ENCODE data around the gene TACC3. TPM values are rescaled to one million over a fixed set of nuclear protein-coding genes. Genes with fewer than 3 reads are reported as not detected.

The TACC3 gene
- total RNA-seq, 4 donors from 2014 or later: 2.5 to 8.8 (median 5.8) TPM

DNA sequence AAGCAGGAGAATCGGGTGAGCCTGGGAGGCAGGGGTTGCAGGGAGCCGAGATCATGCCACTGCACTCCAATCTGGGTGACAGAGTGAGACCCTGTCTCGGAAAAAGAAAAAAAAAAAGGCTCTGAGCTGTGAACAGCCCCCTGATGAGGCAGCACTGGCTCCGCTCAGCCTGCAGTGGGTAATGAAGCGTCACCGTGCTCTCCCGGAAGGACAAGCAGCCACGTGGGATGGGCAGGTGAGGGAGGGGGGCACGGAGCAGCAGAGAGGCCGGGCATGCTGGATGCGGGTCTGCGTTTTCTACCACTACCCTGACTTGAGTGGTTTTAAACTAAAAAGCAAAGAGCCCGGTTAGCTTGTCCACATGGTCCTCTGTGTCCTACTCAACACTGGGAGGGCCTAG is 15.5 kb downstream of the TACC3 start:
- no peak overlapping the region for H3K4me3 ChIP-seq

GRCh38 chr4:1737666-1738065 is 16.3 kb downstream of the TACC3 start:
- Histone ChIP-seq H3K27me3 (no peaks in the 10 kb centered on the region), H3K9me3 (peaks cover 0 to 12% (median 10%) of the 10 kb centered on the region in 4 donors), H3K27ac (replicated peaks in 1 of 4) (no peak overlapping the region), H3K36me3 (peaks cover 17 to 84% (median 82%) of the 10 kb centered on the region in 4 donors), H3K4me3 (no peak overlapping the region), H3K4me1 (no peaks in the 10 kb centered on the region)
- intact Hi-C loops (cut with DNase I): no loop called here
- DNase-seq (ENCODE audit: extremely low spot score): no peak
- WGBS: 100% methylated on average over 8 of the region's 15 CpGs
- no peak for TF ChIP-seq POLR2A (IDR thresholded peaks at IDR 0.05; ENCODE audit: low read depth)
- no peak for TF ChIP-seq EP300 (IDR thresholded peaks at IDR 0.05)

More for the DNA sequence above, 15.5 kb downstream of the TACC3 start:
- Histone ChIP-seq H3K36me3 (peaks cover 17 to 88% (median 85%) of the 10 kb centered on the region in 4 donors), H3K27ac (replicated peaks in 1 of 4) (no peak overlapping the region), H3K9me3 (peaks cover 0 to 12% (median 10%) of the 10 kb centered on the region in 4 donors), H3K4me1 (no peaks in the 10 kb centered on the region), H3K27me3 (no peaks in the 10 kb centered on the region)
- DNase-seq (ENCODE audit: extremely low spot score): no peak
- 93% methylated on average over 10 of the region's 13 CpGs for WGBS
- intact Hi-C loops (cut with DNase I): no loop called here
- TF ChIP-seq POLR2A (IDR thresholded peaks at IDR 0.05; ENCODE audit: low read depth) (no peak), POLR2AphosphoS5 (IDR thresholded peaks at IDR 0.05) (no peak), EP300 (IDR thresholded peaks at IDR 0.05) (no peak)
- TF ChIP-seq, protein P1, sequence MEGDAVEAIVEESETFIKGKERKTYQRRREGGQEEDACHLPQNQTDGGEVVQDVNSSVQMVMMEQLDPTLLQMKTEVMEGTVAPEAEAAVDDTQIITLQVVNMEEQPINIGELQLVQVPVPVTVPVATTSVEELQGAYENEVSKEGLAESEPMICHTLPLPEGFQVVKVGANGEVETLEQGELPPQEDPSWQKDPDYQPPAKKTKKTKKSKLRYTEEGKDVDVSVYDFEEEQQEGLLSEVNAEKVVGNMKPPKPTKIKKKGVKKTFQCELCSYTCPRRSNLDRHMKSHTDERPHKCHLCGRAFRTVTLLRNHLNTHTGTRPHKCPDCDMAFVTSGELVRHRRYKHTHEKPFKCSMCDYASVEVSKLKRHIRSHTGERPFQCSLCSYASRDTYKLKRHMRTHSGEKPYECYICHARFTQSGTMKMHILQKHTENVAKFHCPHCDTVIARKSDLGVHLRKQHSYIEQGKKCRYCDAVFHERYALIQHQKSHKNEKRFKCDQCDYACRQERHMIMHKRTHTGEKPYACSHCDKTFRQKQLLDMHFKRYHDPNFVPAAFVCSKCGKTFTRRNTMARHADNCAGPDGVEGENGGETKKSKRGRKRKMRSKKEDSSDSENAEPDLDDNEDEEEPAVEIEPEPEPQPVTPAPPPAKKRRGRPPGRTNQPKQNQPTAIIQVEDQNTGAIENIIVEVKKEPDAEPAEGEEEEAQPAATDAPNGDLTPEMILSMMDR (IDR thresholded peaks at IDR 0.05): no peak

- no peaks in the 10 kb centered on the region for H3K27me3 ChIP-seq
- no peak for DNase-seq (ENCODE audit: extremely low spot score)
- intact Hi-C loops (cut with DNase I): no loop called here
- H3K4me3 ChIP-seq: no peak overlapping the region
- WGBS: 98% methylated on average over 4 of the region's 4 CpGs
- peaks cover 17 to 79% (median 77%) of the 10 kb centered on the region in 4 donors for H3K36me3 ChIP-seq
- TF ChIP-seq POLR2A (IDR thresholded peaks at IDR 0.05; ENCODE audit: low read depth) (no peak), POLR2AphosphoS5 (IDR thresholded peaks at IDR 0.05) (no peak), EP300 (IDR thresholded peaks at IDR 0.05) (no peak)
- TF ChIP-seq, protein P1 (IDR thresholded peaks at IDR 0.05): no peak
- H3K27ac ChIP-seq (replicated peaks in 1 of 4): no peak overlapping the region
- no peaks in the 10 kb centered on the region for H3K4me1 ChIP-seq
- H3K9me3 ChIP-seq: peaks cover 0 to 12% (median 10%) of the 10 kb centered on the region in 4 donors
These were observed 17.1 kb downstream of the TACC3 start for GRCh38 chr4:1738410-1738809.

DNA sequence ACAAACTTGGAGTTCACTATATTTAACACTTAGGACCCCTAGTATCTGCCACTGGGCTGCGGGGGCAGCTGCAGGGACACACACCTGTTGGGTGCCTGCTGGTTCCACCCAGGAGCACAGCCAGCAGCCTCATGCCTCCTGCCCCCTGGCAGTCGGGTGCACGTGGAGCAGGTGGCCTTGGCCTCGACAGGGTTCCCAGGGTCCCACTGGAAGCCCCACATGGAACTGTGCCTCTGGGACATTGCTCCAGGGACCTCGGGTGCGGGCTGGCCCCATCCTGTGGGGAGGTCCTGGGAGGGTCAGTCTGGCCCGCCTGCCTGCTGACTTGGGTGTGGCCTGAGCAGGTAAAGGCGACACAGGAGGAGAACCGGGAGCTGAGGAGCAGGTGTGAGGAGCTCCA is 18.0 kb downstream of the TACC3 start:
- no peaks in the 10 kb centered on the region for H3K27me3 ChIP-seq
- H3K9me3 ChIP-seq: peaks cover 0 to 12% (median 10%) of the 10 kb centered on the region in 4 donors
- WGBS: 100% methylated on average over 3 of the region's 9 CpGs
- no peak overlapping the region for H3K4me3 ChIP-seq
- TF ChIP-seq, protein P1 (IDR thresholded peaks at IDR 0.05): no peak
- TF ChIP-seq POLR2A (IDR thresholded peaks at IDR 0.05; ENCODE audit: low read depth) (no peak), EP300 (IDR thresholded peaks at IDR 0.05) (no peak), POLR2AphosphoS5 (IDR thresholded peaks at IDR 0.05) (no peak)
- H3K4me1 ChIP-seq: no peaks in the 10 kb centered on the region
- H3K27ac ChIP-seq (replicated peaks in 1 of 4): no peak overlapping the region
- intact Hi-C loops (cut with DNase I): no loop called here
- no peak for DNase-seq (ENCODE audit: extremely low spot score)
- peaks cover 17 to 81% (median 77%) of the 10 kb centered on the region in 4 donors for H3K36me3 ChIP-seq

DNA sequence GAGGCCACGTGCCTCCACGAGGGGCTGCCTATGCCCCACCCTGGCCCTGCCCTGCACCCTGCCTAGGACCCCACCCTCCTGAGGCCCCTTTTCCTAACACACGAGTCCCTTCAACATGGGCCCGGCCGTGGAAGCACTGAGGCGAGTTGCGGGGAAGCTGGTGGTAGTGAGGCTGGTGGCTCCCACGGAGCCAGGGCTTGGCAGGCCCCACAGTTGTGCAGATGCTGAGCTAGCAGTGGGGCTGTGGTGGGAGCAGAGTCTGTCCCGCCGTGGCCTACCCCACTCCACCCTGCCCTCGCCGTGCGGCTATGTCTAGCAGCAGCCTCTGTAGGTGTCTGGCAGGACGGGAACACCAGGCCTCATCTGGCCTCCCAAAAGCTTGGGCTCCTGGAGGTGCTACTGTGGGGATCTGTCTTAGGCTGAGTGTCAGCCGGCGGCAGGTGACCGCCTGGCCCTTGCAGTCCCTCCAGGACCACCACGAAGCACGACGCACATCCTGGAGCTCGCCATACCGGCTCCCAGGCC is 18.8 kb downstream of the TACC3 start:
- 93% methylated on average over 13 of the region's 22 CpGs for WGBS
- Histone ChIP-seq H3K36me3 (peaks cover 17 to 81% (median 79%) of the 10 kb centered on the region in 4 donors), H3K27me3 (no peaks in the 10 kb centered on the region), H3K27ac (replicated peaks in 1 of 4) (no peak overlapping the region), H3K4me1 (no peaks in the 10 kb centered on the region), H3K9me3 (peaks cover 0 to 12% (median 10%) of the 10 kb centered on the region in 4 donors), H3K4me3 (no peak overlapping the region)
- intact Hi-C loops (cut with DNase I): no loop called here
- TF ChIP-seq POLR2AphosphoS5 (IDR thresholded peaks at IDR 0.05) (no peak), EP300 (IDR thresholded peaks at IDR 0.05) (no peak), POLR2A (IDR thresholded peaks at IDR 0.05; ENCODE audit: low read depth) (no peak)
- TF ChIP-seq, protein P1 (IDR thresholded peaks at IDR 0.05): no peak
- DNase-seq (ENCODE audit: extremely low spot score): no peak

All from esophagus muscularis mucosa (tissue), 4 donors.